ENCODE measurements around the gene FAN1.

- TF ChIP-seq, protein P1, sequence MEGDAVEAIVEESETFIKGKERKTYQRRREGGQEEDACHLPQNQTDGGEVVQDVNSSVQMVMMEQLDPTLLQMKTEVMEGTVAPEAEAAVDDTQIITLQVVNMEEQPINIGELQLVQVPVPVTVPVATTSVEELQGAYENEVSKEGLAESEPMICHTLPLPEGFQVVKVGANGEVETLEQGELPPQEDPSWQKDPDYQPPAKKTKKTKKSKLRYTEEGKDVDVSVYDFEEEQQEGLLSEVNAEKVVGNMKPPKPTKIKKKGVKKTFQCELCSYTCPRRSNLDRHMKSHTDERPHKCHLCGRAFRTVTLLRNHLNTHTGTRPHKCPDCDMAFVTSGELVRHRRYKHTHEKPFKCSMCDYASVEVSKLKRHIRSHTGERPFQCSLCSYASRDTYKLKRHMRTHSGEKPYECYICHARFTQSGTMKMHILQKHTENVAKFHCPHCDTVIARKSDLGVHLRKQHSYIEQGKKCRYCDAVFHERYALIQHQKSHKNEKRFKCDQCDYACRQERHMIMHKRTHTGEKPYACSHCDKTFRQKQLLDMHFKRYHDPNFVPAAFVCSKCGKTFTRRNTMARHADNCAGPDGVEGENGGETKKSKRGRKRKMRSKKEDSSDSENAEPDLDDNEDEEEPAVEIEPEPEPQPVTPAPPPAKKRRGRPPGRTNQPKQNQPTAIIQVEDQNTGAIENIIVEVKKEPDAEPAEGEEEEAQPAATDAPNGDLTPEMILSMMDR (conservative IDR thresholded peaks at IDR 0.05 in 1 of 2, IDR thresholded peaks at IDR 0.05 in 1 of 2; ENCODE audit: extremely low read depth in 1 of 2, insufficient read depth in 1 of 2, low read depth in 1 of 2, low read length in 2 of 2): no peak
- TF ChIP-seq EZH2 (IDR thresholded peaks at IDR 0.05; ENCODE audit: borderline replicate concordance, low read length): no peak
These were observed 26.7 kb downstream of the FAN1 start for GRCh38 chr15:30930422-30930821.
